ENCODE measurements around the gene ZNF212. TPM values are rescaled to one million over a fixed set of nuclear protein-coding genes. Genes with fewer than 3 reads are reported as not detected.
"Not testable (repeated sequence)": the region's sequence is repeated elsewhere in the genome, so short reads cannot be mapped to it uniquely, and the experiment has no call there.

ZNF212 gene
- total and polyA plus RNA-seq, 2 donors, result 5.5 to 8.5 TPM

DNA sequence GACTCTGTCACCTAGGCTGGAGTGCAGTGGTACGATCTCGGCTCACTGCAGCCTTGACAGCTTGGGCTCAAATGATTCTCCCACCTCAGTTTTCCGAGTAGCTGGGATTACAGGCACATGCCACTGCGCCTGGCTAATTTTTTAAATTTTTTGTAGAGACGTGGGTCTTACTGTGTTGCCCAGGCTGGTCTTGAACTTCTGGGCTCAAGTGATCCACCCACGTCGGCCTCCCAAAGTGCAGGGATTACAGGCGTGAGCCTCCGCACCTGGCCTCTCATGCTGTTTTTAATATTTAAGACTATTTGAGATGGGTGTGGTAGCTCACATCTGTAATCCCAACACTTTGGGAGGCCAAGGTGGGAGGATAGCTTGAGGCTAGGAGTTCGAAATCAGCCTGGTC is 12.1 kb downstream of the ZNF212 start:
- 94% methylated on average over 10 of the region's 10 CpGs for WGBS
- H3K4me1 ChIP-seq (ENCODE audit: insufficient read depth); H3K36me3 ChIP-seq (ENCODE audit: insufficient read depth); H3K27ac ChIP-seq (ENCODE audit: low read depth); H3K4me3 ChIP-seq (ENCODE audit: low read depth, low read length); DNase-seq (ENCODE audit: extremely low spot score): not testable (repeated sequence)

DNA sequence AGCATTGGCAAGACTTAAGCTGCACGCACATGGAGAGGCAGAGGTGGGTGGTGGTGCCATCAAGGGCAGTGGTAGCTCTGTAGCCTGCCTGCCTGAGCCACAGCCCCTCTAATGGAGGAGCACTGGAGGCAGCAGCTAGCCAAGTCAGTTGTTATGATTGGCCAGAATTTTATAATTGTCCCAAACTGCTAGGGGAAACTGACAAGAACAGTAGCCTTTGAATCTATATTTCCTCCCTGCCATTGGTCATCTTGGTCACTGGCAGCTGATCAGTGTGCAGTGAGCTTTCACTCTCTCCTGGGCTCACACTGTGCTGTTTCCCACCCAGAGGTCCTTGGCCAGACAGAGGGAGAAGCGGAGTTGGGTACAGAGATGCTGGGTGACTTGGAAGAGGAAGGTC is 12.9 kb downstream of the ZNF212 start:
- WGBS, result 97% methylated on average over 2 of the region's 2 CpGs
- no peaks in the 10 kb centered on the region for H3K4me1 ChIP-seq (ENCODE audit: insufficient read depth)
- DNase-seq (ENCODE audit: extremely low spot score), result no peak
- no peak overlapping the region for H3K4me3 ChIP-seq (ENCODE audit: low read depth, low read length)
- no peak overlapping the region for H3K27ac ChIP-seq (ENCODE audit: low read depth)
- peaks cover 3% of the 10 kb centered on the region for H3K36me3 ChIP-seq (ENCODE audit: insufficient read depth)

DNA sequence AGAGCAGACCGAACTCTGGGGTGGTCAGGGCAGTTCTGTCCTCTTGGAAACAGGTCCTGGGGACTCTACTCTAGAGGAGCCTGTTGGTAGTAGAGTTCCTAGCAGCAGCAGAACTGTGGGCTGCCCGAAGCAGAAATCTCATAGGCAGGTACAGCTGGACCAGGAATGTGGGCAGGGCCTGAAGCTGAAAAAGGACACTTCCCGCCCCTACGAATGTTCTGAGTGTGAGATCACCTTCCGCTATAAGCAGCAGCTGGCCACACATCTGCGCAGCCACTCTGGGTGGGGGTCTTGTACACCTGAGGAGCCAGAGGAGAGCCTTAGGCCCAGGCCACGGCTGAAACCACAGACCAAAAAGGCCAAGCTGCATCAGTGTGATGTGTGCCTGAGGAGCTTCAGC is 14.2 kb downstream of the ZNF212 start:
- Histone ChIP-seq H3K4me1 (ENCODE audit: insufficient read depth) (no peaks in the 10 kb centered on the region), H3K4me3 (ENCODE audit: low read depth, low read length) (no peak overlapping the region), H3K36me3 (ENCODE audit: insufficient read depth) (peaks cover 3% of the 10 kb centered on the region), H3K27ac (ENCODE audit: low read depth) (no peak overlapping the region)
- no peak for DNase-seq (ENCODE audit: extremely low spot score)
- WGBS, result 93% methylated on average over 7 of the region's 7 CpGs

DNA sequence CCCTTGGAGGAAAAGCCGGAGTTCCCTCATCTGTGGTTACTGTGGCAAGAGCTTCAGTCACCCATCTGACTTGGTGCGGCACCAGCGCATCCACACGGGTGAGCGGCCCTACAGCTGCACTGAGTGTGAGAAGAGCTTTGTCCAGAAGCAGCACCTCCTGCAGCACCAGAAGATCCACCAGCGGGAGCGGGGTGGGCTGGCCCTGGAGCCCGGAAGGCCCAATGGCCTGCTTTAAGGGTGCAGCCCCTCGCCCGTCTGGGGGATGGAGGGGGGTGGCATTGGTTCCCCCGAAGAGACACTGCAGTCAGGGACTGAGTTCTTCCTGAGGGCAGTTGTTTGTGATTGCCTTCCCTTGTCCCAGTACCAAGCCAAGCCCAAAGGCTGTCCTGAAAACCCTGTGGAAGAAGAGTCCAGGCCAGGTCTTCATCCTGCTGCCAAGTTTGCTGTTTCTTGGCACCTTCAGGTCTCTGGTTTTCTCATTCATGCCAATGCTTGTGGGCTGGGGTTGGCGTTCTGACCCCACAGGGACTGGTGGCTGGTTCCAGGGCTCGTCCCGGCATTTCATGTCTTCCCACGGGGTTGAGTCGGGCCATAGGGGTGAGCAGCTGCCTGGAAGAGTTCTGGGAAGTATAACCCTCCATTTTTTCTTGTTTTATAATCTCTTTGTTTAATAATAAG is 14.9 kb downstream of the ZNF212 start:
- H3K4me3 ChIP-seq (ENCODE audit: low read depth, low read length), result no peak overlapping the region
- no peak overlapping the region for H3K27ac ChIP-seq (ENCODE audit: low read depth)
- no peak for DNase-seq (ENCODE audit: extremely low spot score)
- H3K4me1 ChIP-seq (ENCODE audit: insufficient read depth), result no peaks in the 10 kb centered on the region
- H3K36me3 ChIP-seq (ENCODE audit: insufficient read depth), result peaks cover 3% of the 10 kb centered on the region
- WGBS, result 94% methylated on average over 16 of the region's 16 CpGs

DNA sequence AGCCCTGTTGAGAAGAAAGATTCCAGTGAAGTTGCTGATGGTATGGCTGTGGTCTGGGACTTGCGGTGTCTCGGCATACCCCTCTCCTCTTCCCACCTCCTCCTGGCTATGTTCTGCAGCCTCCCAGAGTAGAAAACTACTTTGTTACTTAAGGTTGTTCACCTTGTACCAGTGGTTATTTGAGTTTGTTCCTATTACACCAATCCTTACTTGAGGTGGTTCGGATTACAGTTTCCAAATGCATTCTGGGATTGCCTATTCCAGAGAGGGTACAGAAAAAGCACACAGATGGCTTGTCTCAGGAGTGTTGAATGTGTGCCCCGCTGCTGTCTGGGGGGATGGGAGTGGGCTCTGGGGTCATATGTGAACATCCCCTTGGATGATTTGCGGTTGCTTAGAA is 15.7 kb downstream of the ZNF212 start:
- no peaks in the 10 kb centered on the region for H3K4me1 ChIP-seq (ENCODE audit: insufficient read depth)
- H3K4me3 ChIP-seq (ENCODE audit: low read depth, low read length), result no peak overlapping the region
- no peak for DNase-seq (ENCODE audit: extremely low spot score)
- no peak overlapping the region for H3K27ac ChIP-seq (ENCODE audit: low read depth)
- H3K36me3 ChIP-seq (ENCODE audit: insufficient read depth), result peaks cover 3% of the 10 kb centered on the region
- 74% methylated on average over 5 of the region's 5 CpGs for WGBS

DNA sequence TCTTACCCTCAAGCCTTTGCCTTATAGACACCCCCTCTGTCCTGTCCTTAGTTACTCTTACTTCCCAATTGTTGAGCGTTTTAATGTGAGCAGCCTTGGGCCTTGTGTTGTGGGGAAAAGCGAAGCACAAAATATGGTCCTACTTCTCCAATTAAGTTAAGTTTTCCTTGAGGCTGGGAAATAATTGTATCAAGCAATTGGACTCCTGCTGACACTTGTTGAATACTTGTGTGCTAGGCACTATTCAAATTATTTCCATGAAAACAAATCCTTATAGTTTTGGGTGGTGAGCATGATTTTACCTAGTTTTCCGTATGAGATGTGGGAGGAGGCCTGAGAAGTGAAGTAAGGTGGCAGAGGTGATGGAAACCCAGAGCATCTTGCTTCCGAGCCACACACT is 17.1 kb downstream of the ZNF212 start:
- WGBS, result 92% methylated on average over 4 of the region's 4 CpGs
- Histone ChIP-seq H3K4me1 (ENCODE audit: insufficient read depth) (no peaks in the 10 kb centered on the region), H3K27ac (ENCODE audit: low read depth) (no peak overlapping the region), H3K4me3 (ENCODE audit: low read depth, low read length) (no peak overlapping the region), H3K36me3 (ENCODE audit: insufficient read depth) (peaks cover 3% of the 10 kb centered on the region)
- DNase-seq (ENCODE audit: extremely low spot score), result no peak

DNA sequence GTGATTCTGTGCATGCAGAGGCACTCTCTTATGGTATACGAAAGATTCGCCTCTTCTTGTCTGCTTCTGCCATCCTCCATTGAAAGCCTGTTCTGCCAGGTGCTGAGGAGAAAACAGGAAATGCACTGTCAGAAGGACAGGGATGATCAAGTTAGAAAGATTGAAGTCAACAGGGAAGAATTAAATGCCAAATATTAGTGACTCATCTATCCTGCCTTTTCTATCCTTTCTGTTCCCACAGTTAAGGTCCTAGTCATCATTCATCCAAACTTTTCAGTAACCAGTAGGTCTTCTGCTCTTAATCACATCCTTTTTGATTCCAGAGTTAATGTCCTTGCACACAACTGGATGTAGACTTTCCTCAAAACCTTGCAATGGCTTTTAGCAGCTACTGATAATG is 17.7 kb downstream of the ZNF212 start:
- 90% methylated on average over 2 of the region's 2 CpGs for WGBS
- H3K4me1 ChIP-seq (ENCODE audit: insufficient read depth), result no peaks in the 10 kb centered on the region
- no peak for DNase-seq (ENCODE audit: extremely low spot score)
- H3K4me3 ChIP-seq (ENCODE audit: low read depth, low read length), result no peak overlapping the region
- no peak overlapping the region for H3K27ac ChIP-seq (ENCODE audit: low read depth)
- H3K36me3 ChIP-seq (ENCODE audit: insufficient read depth), result peaks cover 3% of the 10 kb centered on the region

DNA sequence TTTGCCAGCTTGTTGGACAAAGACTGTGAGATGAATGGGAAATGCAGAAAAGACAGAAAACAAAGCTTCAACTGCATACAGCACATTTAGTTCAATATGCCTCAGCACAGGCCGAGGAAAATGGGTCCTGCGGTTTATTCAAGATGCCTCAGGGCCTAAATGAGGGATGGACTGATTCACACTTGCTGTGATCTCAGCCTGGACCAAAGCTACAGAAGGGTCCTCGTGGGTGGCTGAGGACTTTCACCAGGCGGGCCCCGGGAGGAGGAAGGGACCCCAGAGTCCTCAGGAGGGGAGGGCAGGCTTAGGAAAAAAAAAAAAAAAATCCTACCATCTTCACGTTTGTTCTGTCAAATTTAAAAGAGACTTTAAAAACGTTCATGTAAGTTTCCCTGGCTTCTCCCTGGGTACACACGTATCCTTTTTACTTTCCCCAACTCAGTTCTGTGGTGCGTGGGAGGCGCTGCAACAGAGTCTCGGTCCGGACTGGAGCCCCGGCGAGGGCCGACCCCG is 21.9 kb downstream of the ZNF212 start:
- Histone ChIP-seq H3K27ac (ENCODE audit: low read depth) (peak overlapping the region; percentile 96), H3K36me3 (ENCODE audit: insufficient read depth) (no peaks in the 10 kb centered on the region), H3K4me1 (ENCODE audit: insufficient read depth) (peaks cover 2% of the 10 kb centered on the region), H3K4me3 (ENCODE audit: low read depth, low read length) (peak overlapping the region; percentile 69)
- DNase-seq (ENCODE audit: extremely low spot score), result no peak
- WGBS, result 4% methylated on average over 16 of the region's 16 CpGs

DNA sequence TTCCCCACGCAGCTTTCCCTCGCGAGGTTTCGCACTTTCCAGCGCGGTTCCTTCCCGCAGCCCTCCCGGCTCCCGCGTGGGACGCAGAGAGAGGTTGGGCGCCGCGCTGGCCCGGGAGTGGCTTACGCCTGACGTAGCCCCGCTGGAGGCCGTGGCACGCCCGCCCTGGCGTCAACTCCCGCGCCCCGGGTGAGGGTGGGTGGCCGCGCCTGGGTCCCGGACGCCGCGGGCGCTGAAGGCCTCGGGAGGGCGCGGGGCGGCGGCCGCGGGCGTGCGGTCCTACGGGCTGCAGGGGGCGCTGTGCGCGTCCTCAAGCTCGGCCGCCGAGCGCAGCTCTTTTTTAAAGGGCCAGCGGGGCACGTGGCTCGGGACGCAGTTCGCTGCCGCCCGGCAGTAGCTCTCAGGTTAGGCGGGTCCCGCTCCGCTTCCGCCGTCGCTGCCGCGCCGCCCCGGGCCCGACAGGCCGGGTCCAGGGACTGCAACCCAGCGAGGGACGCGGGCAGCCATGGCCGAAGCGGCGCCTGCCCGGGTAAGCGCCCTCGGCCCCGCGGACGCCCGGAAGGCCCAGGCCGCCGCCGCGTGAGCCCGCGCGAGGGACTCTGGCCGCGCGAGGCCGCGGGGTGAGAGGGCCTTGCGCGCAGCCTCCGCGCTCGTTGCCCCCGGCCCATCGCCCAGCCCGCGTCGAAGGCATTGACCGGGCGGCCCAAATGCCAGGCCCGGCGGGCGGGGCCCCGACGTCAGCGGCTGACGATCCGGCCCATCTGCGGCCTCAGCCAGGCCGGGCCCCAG is 22.6 kb downstream of the ZNF212 start, which contains the start of gene ZNF783:
ZNF783 (plus strand) TSS at position 368 of the 789 bp plus-strand sequence; CDS start at position 506, 138 bp downstream.
- no peak for DNase-seq (ENCODE audit: extremely low spot score)
- Histone ChIP-seq H3K27ac (ENCODE audit: low read depth) (peak within 1 kb of the TSS; percentile 96), H3K36me3 (ENCODE audit: insufficient read depth) (no peaks in the 10 kb centered on the region), H3K4me1 (ENCODE audit: insufficient read depth) (peaks cover 2% of the 10 kb centered on the region), H3K4me3 (ENCODE audit: low read depth, low read length) (peak within 1 kb of the TSS; percentile 69)
- under 1% methylated on average over 115 of the region's 115 CpGs for WGBS

DNA sequence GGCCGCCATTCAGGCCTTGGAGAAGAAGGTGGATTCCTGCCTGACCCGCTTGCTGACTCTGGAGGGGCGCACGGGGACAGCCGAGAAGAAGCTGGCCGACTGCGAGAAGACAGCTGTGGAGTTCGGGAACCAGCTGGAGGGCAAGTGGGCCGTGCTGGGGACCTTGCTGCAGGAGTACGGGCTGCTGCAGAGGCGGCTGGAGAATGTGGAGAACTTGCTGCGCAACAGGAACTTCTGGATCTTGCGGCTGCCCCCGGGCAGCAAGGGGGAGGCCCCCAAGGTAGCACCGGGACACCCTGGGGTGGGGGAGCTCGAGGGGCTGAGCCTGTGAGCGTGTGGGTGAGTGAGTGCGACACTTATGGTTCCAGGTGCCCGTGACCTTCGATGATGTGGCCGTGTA is 27.0 kb downstream of the ZNF212 start:
- H3K4me3 ChIP-seq (ENCODE audit: low read depth, low read length), result no peak overlapping the region
- no peak overlapping the region for H3K27ac ChIP-seq (ENCODE audit: low read depth)
- peaks cover 2% of the 10 kb centered on the region for H3K4me1 ChIP-seq (ENCODE audit: insufficient read depth)
- WGBS, result 94% methylated on average over 21 of the region's 21 CpGs
- peaks cover 2% of the 10 kb centered on the region for H3K36me3 ChIP-seq (ENCODE audit: insufficient read depth)
- no peak for DNase-seq (ENCODE audit: extremely low spot score)

DNA sequence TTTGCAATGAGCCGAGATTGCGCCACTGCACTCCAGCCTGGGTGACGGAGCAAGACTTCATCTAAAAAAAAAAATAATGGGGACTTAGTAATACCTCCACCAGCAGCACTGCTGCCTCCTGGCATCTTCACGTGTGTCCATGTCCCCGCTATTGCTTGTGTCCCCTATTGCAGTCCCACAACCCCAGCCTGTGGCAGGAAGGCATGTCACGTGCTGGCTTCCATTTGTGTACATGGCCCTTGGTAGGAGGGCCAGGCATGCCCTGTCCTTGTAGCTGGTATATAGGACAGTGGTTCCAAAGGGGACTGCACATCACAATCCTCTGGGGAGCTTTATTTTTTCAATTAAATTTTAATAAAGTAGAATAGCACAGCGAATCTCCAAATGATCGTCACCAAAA is 28.3 kb downstream of the ZNF212 start:
- Histone ChIP-seq H3K4me3 (ENCODE audit: low read depth, low read length) (no peak overlapping the region), H3K27ac (ENCODE audit: low read depth) (no peak overlapping the region), H3K4me1 (ENCODE audit: insufficient read depth) (peaks cover 2% of the 10 kb centered on the region), H3K36me3 (ENCODE audit: insufficient read depth) (peaks cover 4% of the 10 kb centered on the region)
- no peak for DNase-seq (ENCODE audit: extremely low spot score)
- 94% methylated on average over 8 of the region's 8 CpGs for WGBS

DNA sequence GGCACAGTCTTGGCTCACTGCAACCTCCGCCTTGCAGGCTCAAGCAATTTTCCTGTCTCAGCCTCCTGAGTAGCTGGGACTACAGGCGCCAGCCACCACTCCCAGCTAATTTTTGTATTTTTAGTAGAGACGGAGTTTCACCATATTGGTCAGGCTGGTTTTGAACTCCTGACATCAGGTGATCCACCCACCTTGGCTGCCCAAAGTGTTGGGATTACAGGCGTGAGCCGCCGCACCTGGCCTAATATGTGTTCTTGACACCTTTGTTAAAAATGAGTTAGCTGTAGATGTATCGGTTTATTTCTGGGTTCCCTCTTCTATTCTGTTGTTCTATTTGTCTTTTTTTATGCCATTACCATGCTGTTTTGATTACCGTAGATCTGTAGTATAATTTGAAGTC is 35.0 kb downstream of the ZNF212 start:
- not testable (repeated sequence) for H3K4me3 ChIP-seq (ENCODE audit: low read depth, low read length); H3K4me1 ChIP-seq (ENCODE audit: insufficient read depth); H3K27ac ChIP-seq (ENCODE audit: low read depth); DNase-seq (ENCODE audit: extremely low spot score); H3K36me3 ChIP-seq (ENCODE audit: insufficient read depth)
- 98% methylated on average over 8 of the region's 8 CpGs for WGBS

DNA sequence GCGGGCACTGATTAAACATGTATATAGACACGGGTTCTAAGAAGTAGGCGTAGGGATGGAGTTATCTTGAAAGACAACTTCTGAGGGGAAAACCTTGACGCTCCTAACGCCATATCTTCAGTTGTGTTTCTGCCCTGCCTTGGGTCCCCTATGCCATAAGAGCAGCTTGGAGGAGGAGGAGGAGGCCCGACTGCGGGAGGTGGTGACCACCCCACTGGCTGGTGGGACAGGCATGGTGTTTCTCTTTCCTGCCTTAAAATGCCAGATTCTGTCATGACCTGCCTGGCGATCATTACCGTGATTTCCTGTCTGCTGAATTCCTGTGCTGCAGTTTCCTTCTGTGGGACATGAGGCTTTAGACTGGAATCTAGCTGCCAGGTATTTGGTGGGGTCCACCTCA is 38.4 kb downstream of the ZNF212 start:
- Histone ChIP-seq H3K4me3 (ENCODE audit: low read depth, low read length) (no peak overlapping the region), H3K36me3 (ENCODE audit: insufficient read depth) (peaks cover 6% of the 10 kb centered on the region), H3K27ac (ENCODE audit: low read depth) (no peak overlapping the region), H3K4me1 (ENCODE audit: insufficient read depth) (no peaks in the 10 kb centered on the region)
- whole genome bisulfite sequencing, result 97% methylated on average over 9 of the region's 9 CpGs
- DNase-seq (ENCODE audit: extremely low spot score), result no peak

DNA sequence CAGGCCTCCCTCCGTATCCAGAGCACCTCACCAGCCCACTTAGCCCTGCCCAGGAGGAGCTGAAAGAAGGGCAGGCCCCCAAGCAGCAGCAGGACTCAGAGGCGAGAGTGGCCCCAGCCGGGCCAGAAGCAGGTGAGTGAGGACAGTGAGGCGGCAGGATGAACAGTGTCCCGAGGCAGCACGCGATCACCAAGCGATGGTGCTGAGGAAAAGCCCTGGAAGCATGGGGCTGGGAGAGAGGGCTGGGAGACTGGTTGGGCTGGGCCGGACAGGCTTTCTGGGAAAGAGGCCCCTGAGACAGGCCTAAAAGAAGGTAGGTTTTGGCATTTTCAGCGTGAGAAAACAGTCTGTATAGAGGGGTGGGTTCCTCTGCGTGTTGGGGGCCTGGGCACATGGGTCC is 38.9 kb downstream of the ZNF212 start:
- H3K27ac ChIP-seq (ENCODE audit: low read depth), result no peak overlapping the region
- no peak overlapping the region for H3K4me3 ChIP-seq (ENCODE audit: low read depth, low read length)
- H3K36me3 ChIP-seq (ENCODE audit: insufficient read depth), result peaks cover 6% of the 10 kb centered on the region
- no peaks in the 10 kb centered on the region for H3K4me1 ChIP-seq (ENCODE audit: insufficient read depth)
- 96% methylated on average over 11 of the region's 11 CpGs for WGBS
- DNase-seq (ENCODE audit: extremely low spot score), result no peak

All from urinary bladder (tissue), 4 donors.